ENCODE results near the gene SNAP47.
A peak's percentile ranks its signal among the peaks of the same experiment; 100 is the strongest.
"Not testable (repeated sequence)": the region's sequence is repeated elsewhere in the genome, so short reads cannot be mapped to it uniquely, and the experiment has no call there.

SNAP47 gene

DNA sequence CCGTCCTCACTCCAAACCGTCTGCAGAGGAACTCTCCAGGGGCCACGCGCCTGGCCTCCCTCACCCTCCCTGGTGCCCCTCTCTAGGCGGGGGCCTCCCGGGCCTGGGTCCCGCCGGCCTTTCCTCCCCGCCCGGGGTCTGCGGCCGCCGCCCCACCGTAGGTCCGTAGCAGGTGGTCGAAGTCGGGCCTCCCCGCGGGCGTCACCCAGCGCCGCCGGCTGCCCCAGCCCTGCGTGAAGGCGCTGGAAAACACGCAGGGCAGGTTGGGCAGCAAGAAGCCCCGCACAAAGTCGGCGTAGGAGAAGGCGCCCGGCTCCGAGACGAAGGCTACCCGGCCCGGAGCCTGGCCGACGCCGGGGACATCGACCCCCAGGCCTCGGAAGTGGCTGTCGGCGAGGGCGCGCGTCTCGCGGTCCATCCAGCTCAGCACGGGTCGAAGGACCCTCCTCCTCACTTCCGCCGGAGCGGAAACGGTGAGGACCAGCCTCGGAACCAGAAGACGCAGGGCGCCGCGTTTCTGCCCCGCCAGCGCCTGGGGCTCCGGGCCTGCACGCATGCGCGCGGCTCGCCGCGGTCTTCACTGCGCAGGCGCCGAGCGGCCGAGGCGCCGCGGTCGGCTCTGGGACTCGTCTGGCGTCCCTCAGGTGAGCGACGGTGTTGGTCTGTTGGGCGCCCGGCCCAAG, at the start of gene SNAP47, which contains the start of gene JMJD4:
Gene SNAP47 (plus strand): TSS at position 580 of the 683 bp plus-strand sequence. CDS start 12,302 bp downstream, outside the sequence.
Gene JMJD4 (minus strand): TSS at position 447 of the 683 bp plus-strand sequence. CDS start 29 bp downstream, at position 418.
- peak; percentile 97 for DNase-seq

- DNase-seq = no peak
Observed at GRCh38 chr1:227685807-227686206, 49.4 kb upstream of the SNAP47 start.

DNA sequence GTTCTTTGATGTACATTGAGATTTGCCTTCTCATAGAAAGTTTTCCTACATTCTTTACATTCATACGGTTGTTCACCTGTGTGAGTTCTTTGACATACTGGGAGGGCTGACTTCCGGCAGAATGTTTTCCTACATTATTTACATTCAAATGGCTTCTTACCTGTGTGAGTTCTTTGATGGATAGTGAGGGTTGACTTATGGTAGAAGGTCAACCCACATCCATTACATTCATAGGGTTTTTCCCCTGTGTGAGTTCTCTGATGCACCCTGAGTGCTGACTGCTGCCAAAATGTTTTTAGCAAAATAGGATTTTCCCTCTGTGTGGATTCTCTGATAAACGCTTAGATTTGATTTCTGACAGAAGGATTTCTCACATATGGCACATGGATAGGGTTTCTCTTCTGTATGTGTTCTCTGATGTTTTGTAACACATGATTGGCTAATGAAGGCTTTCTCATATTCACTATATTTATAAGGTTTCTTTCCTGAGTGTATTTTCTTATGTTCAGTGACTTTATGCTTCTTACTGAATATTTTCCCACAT, 37.8 kb upstream of the SNAP47 start:
- DNase-seq = no peak

GRCh38 chr1:227701631-227702030, 33.6 kb upstream of the SNAP47 start:
- DNase-seq = not testable (repeated sequence)

GRCh38 chr1:227707846-227708245, 27.4 kb upstream of the SNAP47 start:
- DNase-seq = no peak

- no peak for DNase-seq
Observed at GRCh38 chr1:227709451-227709850, 25.8 kb upstream of the SNAP47 start.

GRCh38 chr1:227710474-227710873, 24.8 kb upstream of the SNAP47 start:
- DNase-seq = not testable (repeated sequence)

DNA sequence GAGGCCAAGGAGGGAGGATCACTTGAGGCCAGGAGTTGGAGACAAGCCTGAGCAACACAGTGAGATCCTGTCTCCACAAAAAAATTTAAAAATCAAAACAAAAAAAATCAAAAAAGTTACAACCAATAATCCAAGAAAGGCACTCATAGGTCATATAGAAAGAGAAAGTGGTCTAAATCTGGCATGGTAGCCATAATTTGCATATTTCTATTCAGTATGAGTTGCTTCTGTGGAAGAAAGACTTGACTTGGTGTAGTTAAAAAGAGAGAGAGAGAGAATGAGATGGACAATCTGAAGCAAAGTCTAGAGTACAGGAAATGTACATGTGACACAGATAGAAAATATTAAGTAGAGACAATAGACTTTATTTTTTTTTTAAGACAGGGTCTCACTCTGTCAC, 22.6 kb upstream of the SNAP47 start:
- DNase-seq = no peak

DNA sequence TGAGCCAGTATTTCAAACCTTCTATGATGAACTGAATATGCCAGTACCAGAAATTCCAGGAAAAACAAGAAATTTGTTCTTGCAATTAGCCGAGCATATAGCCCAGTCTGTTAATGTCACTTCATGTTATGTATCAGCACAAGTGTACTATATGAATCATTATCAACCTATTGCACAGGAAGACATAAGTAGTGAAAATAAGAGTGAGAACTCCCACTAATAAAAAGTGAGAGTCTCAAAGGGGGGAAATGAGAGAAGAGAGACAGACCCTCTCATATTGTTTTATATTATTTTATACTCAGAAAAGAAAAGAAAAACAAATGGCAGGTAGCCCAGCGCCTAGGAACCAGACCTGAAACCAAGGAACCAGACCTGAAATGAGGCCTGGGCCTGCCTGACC, 16.3 kb upstream of the SNAP47 start:
- no peak for DNase-seq

DNA sequence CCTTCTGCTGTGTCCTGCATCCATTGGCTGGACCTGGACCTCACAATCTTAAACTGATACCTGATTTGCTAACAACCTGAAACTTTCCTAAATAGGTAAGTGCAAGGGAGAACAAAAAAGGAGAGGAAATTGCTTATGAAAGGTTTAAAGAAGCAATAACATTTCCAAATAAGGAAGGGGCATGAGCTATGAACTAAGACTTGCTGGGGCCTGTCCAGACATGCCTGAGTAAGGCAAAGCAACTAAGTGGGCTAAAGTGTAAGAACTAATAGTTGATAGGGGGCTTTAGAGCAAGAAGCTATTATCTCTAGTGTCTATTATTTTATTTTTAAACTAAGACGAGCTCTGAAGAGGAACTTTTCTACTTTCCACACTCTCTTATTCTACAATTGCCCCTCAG, 11.8 kb upstream of the SNAP47 start:
- no peak for DNase-seq

DNA sequence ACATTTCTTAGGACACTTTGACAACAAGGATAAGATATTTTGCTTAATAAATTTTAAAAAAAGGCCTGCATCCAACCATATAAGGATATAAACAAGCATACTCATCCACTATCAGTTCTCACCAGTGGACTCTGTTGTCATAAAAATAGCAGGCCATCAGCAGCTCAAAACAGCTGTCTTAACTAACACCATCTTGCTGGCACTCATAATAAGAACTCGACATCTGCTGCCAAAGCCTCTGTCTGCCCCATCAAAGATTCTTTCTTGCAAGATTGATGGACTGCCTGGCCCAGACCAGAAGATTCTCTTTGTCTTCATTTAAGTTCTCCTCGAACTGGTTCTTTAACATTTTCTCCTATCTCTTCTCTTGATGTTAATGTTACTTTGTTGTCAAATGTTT, 10.2 kb upstream of the SNAP47 start:
- no peak for DNase-seq

DNA sequence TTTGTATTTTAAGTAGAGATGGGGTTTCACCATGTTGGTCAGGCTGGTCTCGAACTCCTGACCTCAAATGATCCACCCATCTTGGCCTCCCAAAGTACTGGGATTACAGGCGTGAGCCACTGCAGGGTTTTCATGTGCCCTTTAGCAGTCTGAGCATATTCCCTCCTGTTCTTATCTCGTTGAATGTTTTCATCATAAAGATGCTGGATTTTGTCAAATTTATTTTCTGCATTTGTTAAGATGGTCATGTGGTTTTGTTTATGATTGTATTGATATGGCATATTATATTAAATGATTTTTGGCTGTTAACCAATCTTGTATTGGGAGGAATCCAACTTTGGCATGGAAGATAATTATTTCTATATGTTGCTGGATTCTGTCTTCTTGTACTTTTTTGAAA, 8.9 kb upstream of the SNAP47 start:
- no peak for DNase-seq

DNA sequence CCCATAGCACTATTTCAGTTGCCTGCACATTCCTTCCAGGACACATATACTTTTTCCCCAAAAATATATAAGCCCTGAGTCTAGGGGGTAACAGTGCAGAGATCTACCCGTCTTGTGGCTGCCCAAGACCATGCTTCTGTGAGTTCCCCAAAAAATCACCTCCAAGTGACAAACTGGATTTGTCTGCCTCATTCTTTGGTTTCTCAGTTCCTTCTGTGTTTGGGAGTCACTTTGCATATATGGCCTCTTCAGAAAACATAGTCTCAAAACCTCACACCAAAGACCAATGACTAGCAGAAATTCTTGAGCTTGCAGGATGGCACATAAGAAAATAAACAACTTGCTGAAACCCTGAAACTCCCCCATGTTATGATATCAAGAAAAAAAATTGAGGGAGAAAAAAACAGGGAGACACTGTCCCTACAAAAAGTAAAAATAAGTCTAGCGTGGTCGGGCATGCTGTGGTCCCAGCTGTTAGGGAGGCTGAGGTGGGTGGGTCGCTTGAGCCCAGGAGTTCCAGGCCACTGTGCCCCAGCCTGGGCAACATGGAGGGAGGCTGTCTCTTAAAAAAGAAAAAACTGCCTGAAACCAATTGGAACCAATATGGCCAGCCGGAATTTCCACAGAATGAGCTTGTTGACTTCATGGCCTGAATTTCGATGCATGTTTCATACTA, 8.2 kb upstream of the SNAP47 start:
- no peak for DNase-seq

- peak; percentile 65 for DNase-seq
Observed at GRCh38 chr1:227728059-227728891, 7.0 kb upstream of the SNAP47 start.

GRCh38 chr1:227728892-227729143, 6.4 kb upstream of the SNAP47 start:
- no peak for DNase-seq

GRCh38 chr1:227729144-227729880, 5.9 kb upstream of the SNAP47 start:
- no peak for DNase-seq

- peak; percentile 58 for DNase-seq
Observed at GRCh38 chr1:227729881-227730629, 5.2 kb upstream of the SNAP47 start.

- no peak for DNase-seq
Observed at GRCh38 chr1:227730630-227731151, 4.5 kb upstream of the SNAP47 start.

GRCh38 chr1:227731241-227731677, 4.0 kb upstream of the SNAP47 start:
- no peak for DNase-seq

DNA sequence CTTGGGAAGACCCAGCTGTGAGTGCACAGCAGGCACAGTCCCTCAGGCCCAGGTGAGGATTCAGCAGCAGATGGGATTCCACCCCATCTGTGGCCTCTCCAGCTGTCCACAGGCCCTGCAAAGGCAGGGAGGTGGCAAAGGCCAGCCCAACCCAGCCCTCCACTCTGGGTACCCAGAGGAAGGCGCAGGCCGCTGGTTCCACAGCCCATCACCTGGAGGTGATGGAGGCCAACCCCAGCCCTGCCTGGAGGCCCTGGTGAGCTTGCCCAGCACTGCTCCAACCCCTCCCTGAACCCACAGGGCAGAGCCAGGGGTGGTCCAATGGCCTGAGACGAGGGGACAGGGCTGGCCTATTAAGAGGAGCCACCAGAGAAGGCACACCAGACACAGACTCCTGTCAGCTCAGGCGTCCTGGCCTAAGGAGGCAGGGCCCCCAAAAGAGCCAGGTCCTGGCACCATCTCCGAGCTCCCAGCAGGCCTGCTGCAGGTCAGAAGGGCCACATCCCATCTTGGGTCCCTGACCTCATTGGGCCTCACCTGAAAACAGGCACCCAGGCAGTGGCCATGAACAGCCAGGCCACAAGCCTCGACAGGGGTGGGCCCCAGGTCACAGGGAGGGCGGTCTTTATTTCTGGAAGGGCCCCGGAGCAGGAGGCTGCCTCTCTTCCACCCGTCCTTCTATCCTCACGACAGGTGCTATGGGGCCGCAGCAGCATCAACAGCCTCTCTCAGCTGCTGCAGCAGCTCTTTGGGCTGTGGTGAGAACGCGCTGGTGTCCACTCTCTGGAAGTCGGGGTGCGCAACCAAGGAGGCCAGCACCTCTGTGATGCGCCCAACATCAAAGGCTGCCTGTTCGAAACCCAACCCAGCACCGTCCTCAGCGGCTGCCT, 3.3 kb upstream of the SNAP47 start:
- DNase-seq = no peak

Data from activated T-cell treated with anti-CD3 and anti-CD28 coated beads, Interleukin-2, amount 50 U/mL, for 1 hour (primary cell).